Measurements from ENCODE around the gene PGS1. TPM values are rescaled to one million over a fixed set of nuclear protein-coding genes. Genes with fewer than 3 reads are reported as not detected.

PGS1 gene
- polyA plus RNA-seq, 3 donors from 2014 or later: 17.0 to 27.5 (median 27.2) TPM

GRCh38 chr17:78391843-78392242, 13.4 kb downstream of the PGS1 start:
- Mint-ChIP-seq H3K9me3 (no peaks in the 10 kb centered on the region), H3K36me3 (peaks cover 5 to 14% (median 12%) of the 10 kb centered on the region in 3 donors), H3K4me1 (peaks cover 41 to 62% of the 10 kb centered on the region in 2 donors), H3K4me3 (peak overlapping the region in 1 of 5 donors; percentile 10), H3K27me3 (ENCODE audit: low read depth in 3 of 3) (peaks cover 0 to 3% (median 0%) of the 10 kb centered on the region in 3 donors), H3K27ac (peak overlapping the region in 1 of 6 donors; percentile 55)
- no peak for DNase-seq

- Mint-ChIP-seq H3K36me3 (peaks cover 5 to 14% (median 12%) of the 10 kb centered on the region in 3 donors), H3K4me1 (peaks cover 39 to 59% of the 10 kb centered on the region in 2 donors), H3K27me3 (ENCODE audit: low read depth in 3 of 3) (peaks cover 0 to 3% (median 0%) of the 10 kb centered on the region in 3 donors), H3K4me3 (no peak overlapping the region), H3K9me3 (no peaks in the 10 kb centered on the region), H3K27ac (peak overlapping the region in 1 of 6 donors; percentile 37)
- DNase-seq: no peak
Measured at GRCh38 chr17:78392295-78392694, 13.8 kb downstream of the PGS1 start.

DNA sequence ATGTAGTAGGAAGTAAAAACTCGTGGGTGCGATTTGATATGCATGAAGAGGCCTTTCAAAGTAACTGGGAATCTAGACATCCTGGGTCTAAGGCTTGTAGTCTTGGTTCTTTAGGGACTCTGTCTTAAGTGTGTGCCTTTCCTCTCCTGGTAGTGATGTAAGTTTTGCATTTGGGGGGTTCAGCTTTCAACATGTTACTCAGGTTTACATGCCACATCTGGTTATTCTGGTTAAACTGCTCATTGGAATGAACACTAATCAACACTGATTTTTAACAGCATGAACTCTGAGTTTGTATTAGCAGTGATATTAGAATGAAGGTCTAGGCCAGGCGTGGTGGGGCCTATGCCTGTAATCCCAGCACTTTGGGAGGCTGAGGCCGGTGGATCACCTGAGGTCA, 15.1 kb downstream of the PGS1 start:
- H3K27me3 Mint-ChIP-seq (ENCODE audit: low read depth in 3 of 3): peaks cover 0 to under 1% (median 0%) of the 10 kb centered on the region in 3 donors
- no peak overlapping the region for H3K27ac Mint-ChIP-seq

DNA sequence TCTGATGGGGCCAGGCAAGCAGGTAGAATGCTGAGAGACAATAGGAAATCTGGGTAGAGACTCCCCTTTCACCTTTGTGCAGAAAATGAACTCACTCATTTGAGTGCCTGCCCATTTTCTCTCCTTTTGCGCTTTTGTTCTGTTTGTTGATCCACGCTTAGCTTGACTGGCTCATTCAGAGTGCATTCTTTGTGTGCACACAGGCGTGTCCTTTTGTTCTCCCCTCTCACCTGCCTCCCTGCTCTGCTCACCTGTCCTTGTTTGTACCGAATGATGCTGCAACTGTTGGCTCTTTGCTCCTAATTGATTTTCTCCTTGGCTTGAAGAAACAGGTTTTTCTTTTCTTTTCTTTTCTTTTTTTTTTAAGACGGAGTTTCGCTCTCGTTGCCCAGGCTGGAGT, 15.8 kb downstream of the PGS1 start:
- Mint-ChIP-seq H3K27ac (no peak overlapping the region), H3K9me3 (no peaks in the 10 kb centered on the region), H3K4me3 (no peak overlapping the region), H3K36me3 (peaks cover 5 to 24% (median 12%) of the 10 kb centered on the region in 3 donors), H3K4me1 (peaks cover 27 to 45% of the 10 kb centered on the region in 2 donors), H3K27me3 (ENCODE audit: low read depth in 3 of 3) (no peaks in the 10 kb centered on the region)
- no peak for DNase-seq

More for the DNA sequence above, 15.1 kb downstream of the PGS1 start:
- no peak overlapping the region for H3K4me3 Mint-ChIP-seq
- DNase-seq: no peak
- H3K9me3 Mint-ChIP-seq: no peaks in the 10 kb centered on the region
- H3K4me1 Mint-ChIP-seq: peaks cover 32 to 49% of the 10 kb centered on the region in 2 donors
- H3K36me3 Mint-ChIP-seq: peaks cover 5 to 20% (median 12%) of the 10 kb centered on the region in 3 donors

DNA sequence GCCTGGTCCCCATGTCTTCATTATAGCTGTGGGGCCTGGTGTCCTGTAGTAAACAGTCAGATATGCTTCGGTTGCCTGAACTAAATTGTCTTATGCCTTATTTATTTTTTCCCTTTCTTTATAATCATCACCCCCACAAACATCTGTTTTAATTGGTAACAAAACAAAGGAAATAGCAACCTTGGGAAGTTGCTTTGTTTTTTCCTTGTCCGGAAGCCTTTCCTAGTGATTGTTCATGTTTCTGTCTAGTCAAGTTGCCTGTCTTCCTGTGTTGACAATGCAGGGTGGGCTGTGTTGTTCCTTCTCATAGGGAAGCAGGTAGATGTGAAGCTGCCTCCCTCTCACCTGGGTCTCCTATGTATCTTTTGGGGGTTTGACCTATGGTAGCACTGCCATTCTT, 16.7 kb downstream of the PGS1 start:
- H3K4me1 Mint-ChIP-seq: peaks cover 23 to 43% of the 10 kb centered on the region in 2 donors
- no peak for DNase-seq
- no peaks in the 10 kb centered on the region for H3K27me3 Mint-ChIP-seq (ENCODE audit: low read depth in 3 of 3)
- peaks cover 5 to 28% (median 12%) of the 10 kb centered on the region in 3 donors for H3K36me3 Mint-ChIP-seq
- peak overlapping the region in 1 of 6 donors; percentile 73 for H3K27ac Mint-ChIP-seq
- no peak overlapping the region for H3K4me3 Mint-ChIP-seq
- no peaks in the 10 kb centered on the region for H3K9me3 Mint-ChIP-seq

GRCh38 chr17:78396441-78397337, 18.2 kb downstream of the PGS1 start:
- Mint-ChIP-seq H3K4me1 (peaks cover 8 to 29% of the 10 kb centered on the region in 2 donors), H3K4me3 (no peak overlapping the region)

DNA sequence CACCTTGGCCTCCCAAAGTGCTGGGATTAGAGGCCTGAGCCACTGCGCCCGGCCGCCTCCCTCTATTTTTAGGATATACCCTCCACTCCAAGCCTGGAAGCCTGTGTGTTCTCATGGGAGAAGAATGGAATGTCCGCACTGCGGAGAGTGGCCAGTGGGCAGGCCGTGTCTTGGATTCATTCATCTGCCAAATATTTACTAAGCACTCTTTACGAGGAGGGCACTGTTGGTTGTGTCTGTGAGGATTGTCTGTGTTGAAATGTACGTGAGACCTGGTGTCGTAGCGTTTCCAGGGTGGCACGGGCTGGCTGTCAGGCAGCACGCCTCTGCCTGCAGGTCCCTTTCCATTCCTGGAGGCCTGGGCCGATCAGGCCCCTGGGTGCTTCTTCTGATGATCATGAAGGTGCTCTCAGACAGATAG, 19.2 kb downstream of the PGS1 start:
- Mint-ChIP-seq H3K27ac (peak overlapping the region in 1 of 6 donors; percentile 11), H3K4me3 (no peak overlapping the region), H3K4me1 (peaks cover 4 to 19% of the 10 kb centered on the region in 2 donors), H3K36me3 (peaks cover 10 to 40% (median 21%) of the 10 kb centered on the region in 3 donors), H3K9me3 (no peaks in the 10 kb centered on the region), H3K27me3 (ENCODE audit: low read depth in 3 of 3) (no peaks in the 10 kb centered on the region)
- DNase-seq: no peak

More at GRCh38 chr17:78396441-78397337, 18.2 kb downstream of the PGS1 start:
- Mint-ChIP-seq H3K27me3 (ENCODE audit: low read depth in 3 of 3) (no peaks in the 10 kb centered on the region), H3K9me3 (no peaks in the 10 kb centered on the region), H3K36me3 (peaks cover 5 to 33% (median 20%) of the 10 kb centered on the region in 3 donors), H3K27ac (no peak overlapping the region)
- DNase-seq: no peak

- no peak overlapping the region for H3K4me3 Mint-ChIP-seq
- no peaks in the 10 kb centered on the region for H3K27me3 Mint-ChIP-seq (ENCODE audit: low read depth in 3 of 3)
- H3K36me3 Mint-ChIP-seq: peaks cover 17 to 44% (median 18%) of the 10 kb centered on the region in 3 donors
- peaks cover 4 to 17% of the 10 kb centered on the region in 2 donors for H3K4me1 Mint-ChIP-seq
- peaks cover 0 to under 1% (median 0%) of the 10 kb centered on the region in 6 donors for H3K9me3 Mint-ChIP-seq
- H3K27ac Mint-ChIP-seq: no peak overlapping the region
- no peak for DNase-seq
Measured at GRCh38 chr17:78398390-78398789, 19.9 kb downstream of the PGS1 start.

DNA sequence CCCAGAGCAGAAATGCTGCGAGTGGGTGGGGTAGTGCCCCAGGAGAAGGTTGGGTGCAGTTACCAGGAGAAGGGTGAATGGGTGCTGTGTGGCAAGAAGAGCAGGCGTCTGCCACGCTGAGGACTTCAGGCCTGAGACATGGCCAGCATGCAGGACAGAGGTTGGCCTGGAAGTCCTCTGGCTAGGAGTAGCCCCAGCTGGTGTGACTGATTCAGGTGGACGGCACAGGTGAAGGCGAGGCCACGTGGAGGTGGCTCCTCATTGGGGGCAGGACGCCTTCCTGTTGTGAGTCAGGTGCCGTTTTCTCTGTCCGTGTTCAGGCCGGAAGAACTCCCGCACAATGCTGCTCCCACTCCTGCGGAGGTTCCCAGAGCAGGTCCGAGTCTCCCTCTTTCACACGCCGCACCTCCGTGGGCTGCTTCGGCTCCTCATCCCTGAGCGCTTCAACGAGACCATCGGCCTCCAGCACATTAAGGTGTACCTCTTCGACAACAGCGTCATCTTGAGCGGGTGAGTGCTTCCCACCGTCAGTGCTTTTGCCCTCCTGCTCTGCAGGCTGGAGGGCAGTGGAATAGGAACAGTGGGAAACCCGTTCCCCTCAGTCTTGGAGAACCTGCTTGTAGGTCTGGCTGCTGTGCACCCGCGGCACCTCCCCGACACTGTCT, 20.7 kb downstream of the PGS1 start:
- DNase-seq: no peak
- Mint-ChIP-seq H3K36me3 (peaks cover 15 to 41% (median 19%) of the 10 kb centered on the region in 3 donors), H3K4me3 (no peak overlapping the region), H3K9me3 (peaks cover 0 to 1% (median 0%) of the 10 kb centered on the region in 6 donors), H3K27me3 (ENCODE audit: low read depth in 3 of 3) (no peaks in the 10 kb centered on the region), H3K4me1 (peaks cover 2 to 13% of the 10 kb centered on the region in 2 donors), H3K27ac (no peak overlapping the region)

DNA sequence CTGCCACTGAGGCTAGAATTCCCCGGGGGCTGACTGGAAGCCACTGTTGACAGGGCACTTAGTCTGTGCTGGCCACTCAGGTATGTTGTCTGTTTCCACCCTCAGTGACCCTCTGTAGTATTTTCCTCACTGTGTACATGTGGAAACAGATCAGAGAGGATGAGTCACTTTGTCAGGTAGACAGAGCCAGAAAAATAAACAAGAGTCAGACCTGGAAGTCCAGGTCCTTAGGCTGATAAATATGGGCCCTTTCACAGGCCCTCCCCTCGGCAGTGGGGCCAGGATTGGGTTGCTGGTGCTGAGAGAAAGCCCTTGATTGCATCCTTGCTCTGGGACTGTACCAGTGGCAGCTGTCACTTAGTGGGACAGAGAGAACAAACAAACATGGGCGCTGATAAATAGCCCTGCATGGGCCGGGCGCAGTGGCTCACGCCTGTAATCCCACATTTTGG, 21.3 kb downstream of the PGS1 start:
- Mint-ChIP-seq H3K36me3 (peaks cover 13 to 41% (median 19%) of the 10 kb centered on the region in 3 donors), H3K4me1 (peaks cover 2 to 13% of the 10 kb centered on the region in 2 donors), H3K4me3 (no peak overlapping the region), H3K27me3 (ENCODE audit: low read depth in 3 of 3) (no peaks in the 10 kb centered on the region), H3K9me3 (peaks cover 0 to 1% (median 0%) of the 10 kb centered on the region in 6 donors), H3K27ac (no peak overlapping the region)
- DNase-seq: no peak

DNA sequence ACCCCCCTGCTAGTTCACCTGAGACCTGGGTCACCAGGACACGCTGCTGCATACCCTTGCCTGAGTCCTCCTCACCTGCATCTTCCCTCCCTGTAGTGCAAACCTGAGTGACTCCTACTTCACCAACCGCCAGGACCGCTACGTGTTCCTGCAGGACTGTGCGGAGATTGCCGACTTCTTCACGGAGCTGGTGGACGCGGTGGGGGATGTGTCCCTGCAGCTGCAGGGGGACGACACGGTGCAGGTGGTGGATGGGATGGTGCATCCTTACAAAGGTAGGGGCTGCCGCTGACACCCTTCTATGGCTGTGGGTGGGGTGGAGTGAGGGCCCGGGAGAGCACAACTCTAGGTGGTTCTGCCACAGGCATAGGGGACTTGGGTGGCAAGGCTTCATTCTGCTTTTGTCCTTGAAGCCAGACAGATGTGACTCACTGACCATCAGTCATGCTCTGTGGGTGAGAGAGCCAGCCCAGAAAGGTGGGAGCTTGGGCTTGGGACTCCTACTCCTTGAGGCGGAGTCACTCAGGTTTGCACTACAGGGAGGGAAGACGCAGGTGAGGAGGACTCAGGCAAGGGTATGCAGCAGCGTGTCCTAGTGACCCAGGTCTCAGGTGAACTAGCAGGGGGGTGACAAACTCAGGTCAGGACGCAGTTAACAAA, 22.3 kb downstream of the PGS1 start:
- no peak for DNase-seq
- Mint-ChIP-seq H3K27me3 (ENCODE audit: low read depth in 3 of 3) (no peaks in the 10 kb centered on the region), H3K27ac (peak overlapping the region in 1 of 6 donors; percentile 46), H3K9me3 (peaks cover 0 to 1% (median 0%) of the 10 kb centered on the region in 6 donors), H3K4me1 (peaks cover 2 to 7% of the 10 kb centered on the region in 2 donors), H3K4me3 (no peak overlapping the region), H3K36me3 (peaks cover 13 to 41% (median 14%) of the 10 kb centered on the region in 3 donors)

GRCh38 chr17:78401246-78401645, 22.8 kb downstream of the PGS1 start:
- no peak overlapping the region for H3K27ac Mint-ChIP-seq

DNA sequence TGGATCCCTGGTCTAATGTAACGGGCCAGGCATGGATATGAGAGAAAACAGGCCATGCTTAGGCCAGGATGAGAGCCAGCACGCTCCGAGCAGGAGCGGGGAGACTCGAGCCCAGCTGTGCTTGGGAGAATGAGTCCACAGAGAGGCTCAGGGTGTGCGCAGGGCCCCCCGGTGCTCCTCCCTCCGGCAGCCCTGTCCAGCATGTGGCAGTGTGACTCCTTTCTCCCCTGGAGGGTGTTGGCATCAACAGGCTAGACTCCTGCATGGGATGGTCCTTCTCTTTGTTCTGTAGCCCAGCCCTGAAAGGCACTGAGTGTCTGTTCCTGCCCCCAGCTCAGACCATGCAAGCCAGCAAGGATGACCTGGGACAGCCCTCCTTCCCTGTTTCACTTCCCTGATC, 23.4 kb downstream of the PGS1 start:
- Mint-ChIP-seq H3K9me3 (peaks cover 0 to 1% (median 0%) of the 10 kb centered on the region in 6 donors), H3K4me3 (no peak overlapping the region), H3K27ac (no peak overlapping the region), H3K27me3 (ENCODE audit: low read depth in 3 of 3) (no peaks in the 10 kb centered on the region), H3K36me3 (peaks cover 9 to 32% (median 14%) of the 10 kb centered on the region in 3 donors), H3K4me1 (peaks cover 2% of the 10 kb centered on the region in 2 donors)
- no peak for DNase-seq

More at GRCh38 chr17:78401246-78401645, 22.8 kb downstream of the PGS1 start:
- no peak overlapping the region for H3K4me3 Mint-ChIP-seq
- peaks cover 0 to 1% (median 0%) of the 10 kb centered on the region in 6 donors for H3K9me3 Mint-ChIP-seq
- no peaks in the 10 kb centered on the region for H3K27me3 Mint-ChIP-seq (ENCODE audit: low read depth in 3 of 3)
- no peak for DNase-seq
- H3K36me3 Mint-ChIP-seq: peaks cover 9 to 38% (median 14%) of the 10 kb centered on the region in 3 donors
- H3K4me1 Mint-ChIP-seq: peaks cover 2 to 3% of the 10 kb centered on the region in 2 donors
